Activated CD8-positive, alpha-beta T cell treated with anti-CD3 and anti-CD28 coated beads for 36 hours (primary cell): ENCODE results near the gene INTS11. TPM values are rescaled to one million over a fixed set of nuclear protein-coding genes. Genes with fewer than 3 reads are reported as not detected.

ENCODE experiments used
- ATAC-seq: fragments of 200-7000 bp; cut with Tn5 transposase; one replicate; pipeline ENCODE4 v1.10.0; 2021; ENCODE audit warnings: mild to moderate bottlenecking, moderate library complexity
- CTCF ChIA-PET: fragments of 350-600 bp; sonication (Branson Sonifier 250); formaldehyde crosslinking; loops from one replicate; lab custom pipeline; 2021; ENCODE audit warnings: antibody characterized with exemption; lab: Charles Lee
- POLR2A ChIA-PET: fragments of 350-600 bp; sonication (Branson Sonifier 250); formaldehyde crosslinking; loops from one replicate; lab custom pipeline; 2021; ENCODE audit warnings: antibody characterized with exemption; lab: Charles Lee
- DNase-seq: peaks from one replicate; pipeline ENCODE4 v3.0.0-alpha.2; 2020
- H3K27ac Mint-ChIP-seq: one replicate; pipeline ENCODE4 v1.8.0; 2021; ENCODE audit warnings: mild to moderate bottlenecking, mixed read lengths
- H3K27me3 Mint-ChIP-seq: one replicate; pipeline ENCODE4 v1.8.0; 2021; ENCODE audit warnings: mixed read lengths
- H3K36me3 Mint-ChIP-seq: one replicate; pipeline ENCODE4 v1.8.0; 2021; ENCODE audit warnings: low read depth, mixed read lengths
- H3K4me1 Mint-ChIP-seq: one replicate; pipeline ENCODE4 v1.8.0; 2021; ENCODE audit warnings: low read depth, mixed read lengths
- H3K4me3 Mint-ChIP-seq: one replicate; pipeline ENCODE4 v1.8.0; 2021; ENCODE audit warnings: mild to moderate bottlenecking, moderate library complexity, mixed read lengths
- H3K9me3 Mint-ChIP-seq: one replicate; pipeline ENCODE4 v1.8.0; 2021; ENCODE audit warnings: mixed read lengths
- CTCF ChIP-seq: fragments of 200-600 bp; IDR thresholded peaks from one replicate; pipeline ENCODE4 v1.8.0; 2022; ENCODE audit warnings: antibody characterized with exemption, mild to moderate bottlenecking
- intact Hi-C: fragments of 100-400 bp; cut with micrococcal nuclease; formaldehyde crosslinking; loops from one replicate; pipeline ENCODE4 v1.10.0; 2022
- total RNA-seq, 2 experiments: library from RNA; stranded (reverse); gene quantifications; one replicate each; pipeline ENCODE4 v1.2.3, GENCODE V29; 2021

INTS11 gene
- total RNA-seq, 2 experiments from 2014 or later, result 110 to 122 TPM

GRCh38 chr1:1346501-1346890 is 22.0 kb upstream of the INTS11 start:
- ATAC-seq, result no peak
- H3K9me3 Mint-ChIP-seq, result no peaks in the 10 kb centered on the region

GRCh38 chr1:1345860-1346500 is 21.5 kb upstream of the INTS11 start:
- no peaks in the 10 kb centered on the region for H3K9me3 Mint-ChIP-seq
- ATAC-seq, result no peak
- no peak for TF ChIP-seq CTCF
- CTCF ChIA-PET, result interaction anchor here (1.1 to 3.6 kb wide), 2 partner anchors 26 to 33 kb away, joined by 3 to 10 read pairs; no protein-coding TSS in a partner anchor
- no peaks in the 10 kb centered on the region for H3K27me3 Mint-ChIP-seq
- peaks cover 4% of the 10 kb centered on the region for H3K36me3 Mint-ChIP-seq
- no peak overlapping the region for H3K4me3 Mint-ChIP-seq
- no peak overlapping the region for H3K27ac Mint-ChIP-seq
- POLR2A ChIA-PET, result interaction anchor here (0.9 to 1.4 kb wide), 3 partner anchors 26 to 74 kb away, joined by 3 read pairs; no protein-coding TSS in a partner anchor
- peaks cover 22% of the 10 kb centered on the region for H3K4me1 Mint-ChIP-seq
- intact Hi-C loops, result no loop called here
- no peak for DNase-seq

More at GRCh38 chr1:1346501-1346890, 22.0 kb upstream of the INTS11 start:
- ChIA-PET POLR2A (interaction anchor here (1.3 to 1.4 kb wide), 2 partner anchors 25 to 75 kb away, joined by 3 read pairs; no protein-coding TSS in a partner anchor), CTCF (interaction anchor here (0.8 to 1.1 kb wide), 2 partner anchors 26 to 32 kb away, joined by 3 to 4 read pairs; no protein-coding TSS in a partner anchor)
- Mint-ChIP-seq H3K4me1 (peaks cover 22% of the 10 kb centered on the region), H3K27me3 (no peaks in the 10 kb centered on the region), H3K36me3 (no peaks in the 10 kb centered on the region), H3K4me3 (peak overlapping the region; percentile 78), H3K27ac (no peak overlapping the region)
- no peak for TF ChIP-seq CTCF
- intact Hi-C loops, result no loop called here
- DNase-seq, result no peak

GRCh38 chr1:1345384-1345783 is 20.9 kb upstream of the INTS11 start:
- ChIA-PET CTCF (interaction anchor here (3.6 kb wide), 1 partner anchor 27 kb away, joined by 10 read pairs; no protein-coding TSS in a partner anchor), POLR2A (interaction anchor here (0.9 to 1.6 kb wide), 4 partner anchors 20 to 74 kb away, joined by 3 to 4 read pairs (median 3); no protein-coding TSS in a partner anchor)
- no peak overlapping the region for H3K4me3 Mint-ChIP-seq
- ATAC-seq (no peak), DNase-seq (no peak)
- intact Hi-C loops, result no loop called here
- H3K4me1 Mint-ChIP-seq, result peaks cover 22% of the 10 kb centered on the region
- H3K9me3 Mint-ChIP-seq, result no peaks in the 10 kb centered on the region
- no peak overlapping the region for H3K27ac Mint-ChIP-seq
- H3K36me3 Mint-ChIP-seq, result peaks cover 10% of the 10 kb centered on the region
- no peak for TF ChIP-seq CTCF
- no peaks in the 10 kb centered on the region for H3K27me3 Mint-ChIP-seq

GRCh38 chr1:1344655-1345361 is 20.3 kb upstream of the INTS11 start:
- peak; percentile 50 for ATAC-seq
- CTCF ChIA-PET, result interaction anchor here (3.6 kb wide), 1 partner anchor 27 kb away, joined by 10 read pairs; no protein-coding TSS in a partner anchor

More at GRCh38 chr1:1344655-1345361, 20.3 kb upstream of the INTS11 start:
- Mint-ChIP-seq H3K4me3 (no peak overlapping the region), H3K27me3 (no peaks in the 10 kb centered on the region), H3K36me3 (peaks cover 11% of the 10 kb centered on the region), H3K27ac (no peak overlapping the region), H3K4me1 (peaks cover 22% of the 10 kb centered on the region), H3K9me3 (no peaks in the 10 kb centered on the region)
- DNase-seq, result peak; percentile 73
- POLR2A ChIA-PET, result interaction anchor here (1.3 to 1.6 kb wide), 3 partner anchors 19 to 73 kb away, joined by 3 to 4 read pairs (median 3); no protein-coding TSS in a partner anchor
- TF ChIP-seq CTCF, result no peak
- intact Hi-C loops, result no loop called here
